GM12878 (cell line): ENCODE data around the gene SCN8A. TPM values are rescaled to one million over a fixed set of nuclear protein-coding genes. Genes with fewer than 3 reads are reported as not detected.

ENCODE experiments used
- ATAC-seq: fragments of 200-7000 bp; cut with Tn5 transposase; 3 replicates; pipeline ENCODE4 v1.9.1; 2020; ENCODE audit warnings: mild to moderate bottlenecking, moderate library complexity
- BruUV-seq: library from RNA; stranded (reverse); fragments of 400-500 nt; replicated peaks from 2 replicates; lab custom pipeline; 2021; lab: Mats Ljungman, UMichigan
- CTCF ChIA-PET: fragments of 300-600 bp; sonication (Branson Sonifier 250); formaldehyde crosslinking; extraction: SDS; loops from one replicate; lab custom pipeline; 2021; ENCODE audit warnings: inconsistent platforms; lab: Yijun Ruan, JAX
- POLR2A ChIA-PET: fragments of 350-600 bp; formaldehyde crosslinking; extraction: SDS; loops from one replicate; lab custom pipeline; 2021; ENCODE audit warnings: inconsistent platforms; lab: Charles Lee
- RAD21 ChIA-PET: fragments of 300-600 bp; sonication (Branson Sonifier 250); formaldehyde crosslinking; loops from one replicate; lab custom pipeline; 2023; ENCODE audit warnings: antibody characterized with exemption; ENCODE audit not compliant: unreplicated experiment; lab: Charles Lee
- SMC1A ChIA-PET: fragments of 300-600 bp; sonication (Branson Sonifier 250); formaldehyde crosslinking; loops from one replicate; lab custom pipeline; 2023; ENCODE audit not compliant: unreplicated experiment, uncharacterized antibody; lab: Charles Lee
- DNase-seq: peaks from one replicate; pipeline ENCODE4 v3.0.0-alpha.2; 2011; ENCODE audit warnings: low read depth, low spot score
- FAIRE-seq: peaks from 3 replicates; lab custom pipeline; 2011; peaks lifted over from hg19 to GRCh38; lab: Jason Lieb, UNC
- H2AFZ ChIP-seq: 2 replicates; pipeline ENCODE4 v1.6.0; 2011; ENCODE audit warnings: low read depth, low read length, control low read depth; ENCODE audit not compliant: control insufficient read depth
- H3K27ac ChIP-seq: 2 replicates; pipeline ENCODE4 v1.5.1; 2011; ENCODE audit warnings: control low read depth; ENCODE audit not compliant: control insufficient read depth, insufficient read depth
- H3K27me3 ChIP-seq, 2 experiments: replicated peaks in 1 of 2; 2 replicates each; pipeline versions ENCODE4 v1.6.0 to v1.6.1; 2011; ENCODE audit warnings: low read length in 1 of 2; ENCODE audit not compliant: control insufficient read depth in 2 of 2, insufficient read depth in 2 of 2
- H3K36me3 ChIP-seq, 2 experiments: 2 replicates each; pipeline ENCODE4 v1.5.1; 2011; ENCODE audit warnings: low read length in 1 of 2; ENCODE audit not compliant: control insufficient read depth in 2 of 2, insufficient read depth in 2 of 2
- H3K4me1 ChIP-seq: 2 replicates; pipeline ENCODE4 v1.6.1; 2011; ENCODE audit warnings: mild to moderate bottlenecking, low read length, moderate library complexity, mixed read lengths; ENCODE audit not compliant: control insufficient read depth, insufficient read depth
- H3K4me2 ChIP-seq: 2 replicates; pipeline ENCODE4 v1.6.0; 2011; ENCODE audit warnings: control low read depth; ENCODE audit not compliant: control insufficient read depth, insufficient read depth
- H3K4me3 ChIP-seq: fragments of 200-600 bp; sonication (generic); 2 replicates; pipeline ENCODE4 v1.5.1; 2016
- H3K79me2 ChIP-seq: 2 replicates; pipeline ENCODE4 v1.6.0; 2011; ENCODE audit warnings: low read length; ENCODE audit not compliant: control insufficient read depth, insufficient read depth
- H3K9ac ChIP-seq: 2 replicates; pipeline ENCODE4 v1.8.0; 2011; ENCODE audit warnings: low read length, control low read depth, mixed read lengths; ENCODE audit not compliant: control insufficient read depth, insufficient read depth
- H3K9me3 ChIP-seq: replicated peaks from 3 replicates; pipeline ENCODE4 v1.5.1; 2011; ENCODE audit warnings: mild to moderate bottlenecking, low read length; ENCODE audit not compliant: control insufficient read depth, insufficient read depth
- H4K20me1 ChIP-seq: 2 replicates; pipeline ENCODE4 v1.6.0; 2011; ENCODE audit not compliant: control insufficient read depth, insufficient read depth
- BACH1 ChIP-seq: fragments of 450-650 bp; IDR thresholded peaks from 2 replicates; pipeline ENCODE4 v1.6.1; 2017; ENCODE audit warnings: mild to moderate bottlenecking, borderline replicate concordance
- BHLHE40 ChIP-seq, 2 experiments: fragments of 450-650 bp in 1 of 2; IDR thresholded peaks; 2 replicates each; pipeline ENCODE4 v1.6.1; 2011 to 2017; ENCODE audit warnings: low read depth in 2 of 2, borderline replicate concordance in 1 of 2, improper control_type of control experiment in 1 of 2, low read length in 1 of 2, mild to moderate bottlenecking in 1 of 2
- CHD2 ChIP-seq: IDR thresholded peaks from 2 replicates; pipeline ENCODE4 v1.6.1; 2011; ENCODE audit warnings: low read depth, low read length, improper control_type of control experiment, borderline replicate concordance
- HDAC2 ChIP-seq: fragments of 200-600 bp; sonication (generic); IDR thresholded peaks from 2 replicates; pipeline ENCODE4 v1.6.1; 2017
- MAX ChIP-seq: IDR thresholded peaks from 2 replicates; pipeline ENCODE4 v1.6.1; 2012; ENCODE audit warnings: low read depth, low read length, improper control_type of control experiment
- MTA2 ChIP-seq: fragments of 450-650 bp; IDR thresholded peaks from 2 replicates; pipeline ENCODE4 v1.6.1; 2016; ENCODE audit warnings: low read depth, mild to moderate bottlenecking, moderate library complexity
- NFXL1 ChIP-seq: fragments of 450-650 bp; IDR thresholded peaks from 2 replicates; pipeline ENCODE4 v1.6.1; 2017; ENCODE audit warnings: antibody characterized with exemption, mild to moderate bottlenecking, borderline replicate concordance
- RFX5 ChIP-seq: IDR thresholded peaks from 2 replicates; pipeline ENCODE4 v1.6.1; 2011; ENCODE audit warnings: low read depth, low read length, improper control_type of control experiment
- RUNX3 ChIP-seq: IDR thresholded peaks from 2 replicates; pipeline ENCODE4 v1.6.1; 2012; ENCODE audit warnings: low read length, inconsistent platforms
- SIN3A ChIP-seq: IDR thresholded peaks from 2 replicates; pipeline ENCODE4 v1.6.1; 2012; ENCODE audit warnings: low read depth, low read length, improper control_type of control experiment
- TCF12 ChIP-seq: IDR thresholded peaks from 2 replicates; pipeline ENCODE4 v1.6.1; 2011; ENCODE audit warnings: low read depth, mild to moderate bottlenecking, low read length
- ZNF207 ChIP-seq: fragments of 450-650 bp; IDR thresholded peaks from 2 replicates; pipeline ENCODE4 v1.6.1; 2014; ENCODE audit warnings: antibody characterized with exemption, mild to moderate bottlenecking, borderline replicate concordance
- WGBS: methylation state at CpG from one replicate; pipeline ENCODE4 v1.1.6; 2016; ENCODE audit warnings: low lambda C conversion rate; ENCODE audit not compliant: insufficient replicate concordance, insufficient coverage; ENCODE audit errors: missing lambda C conversion rate; 5-methylcytosine and 5-hydroxymethylcytosine counted together
- in situ Hi-C: fragments of 300-500 bp; cut with MboI; formaldehyde crosslinking; loops from 9 replicates; pipeline ENCODE4 v1.14.3; 2018; ENCODE audit warnings: mixed read lengths
- intact Hi-C: fragments of 100-400 bp; cut with micrococcal nuclease; formaldehyde crosslinking; loops from one replicate; pipeline ENCODE4 v1.14.2; 2022; ENCODE audit not compliant: unreplicated experiment
- polyA plus RNA-seq, 11 experiments: library from polyadenylated mRNA; depleted of rRNA in 4 of 11; unstranded in 6 of 11; stranded (reverse) in 5 of 11; fragments of >200 nt; fragmentation: Nextera tagmentation in 4 of 11; fragmentation: Illumina TruSeq in 1 of 11; extraction: Ambion mirVana in 4 of 11; extraction: Trizol in 1 of 11; gene quantifications; 1 replicate in 1 of 11; 2 replicates in 10 of 11; pipeline versions ENCODE4 v1.2.1 to v1.2.3, GENCODE V29; 2011 to 2016; ENCODE audit warnings: inconsistent platforms in 2 of 11, missing spikeins in 2 of 11, low read depth in 1 of 11
- total RNA-seq, 4 experiments: library from RNA; depleted of rRNA in 3 of 4; stranded (reverse); fragments of >200 nt in 3 of 4; fragmentation: Illumina TruSeq in 1 of 4; extraction: Trizol in 1 of 4; gene quantifications; 2 replicates each; pipeline versions ENCODE4 v1.2.1 to v1.2.3, GENCODE V29; 2013 to 2021

Gene SCN8A
- total and polyA plus RNA-seq, 10 of the 15 experiments (the other 5 are each of a cell fraction or from before 2014, with no cell fraction given): 0.02 to 0.23 (median 0.06) TPM; not detected in 2

DNA sequence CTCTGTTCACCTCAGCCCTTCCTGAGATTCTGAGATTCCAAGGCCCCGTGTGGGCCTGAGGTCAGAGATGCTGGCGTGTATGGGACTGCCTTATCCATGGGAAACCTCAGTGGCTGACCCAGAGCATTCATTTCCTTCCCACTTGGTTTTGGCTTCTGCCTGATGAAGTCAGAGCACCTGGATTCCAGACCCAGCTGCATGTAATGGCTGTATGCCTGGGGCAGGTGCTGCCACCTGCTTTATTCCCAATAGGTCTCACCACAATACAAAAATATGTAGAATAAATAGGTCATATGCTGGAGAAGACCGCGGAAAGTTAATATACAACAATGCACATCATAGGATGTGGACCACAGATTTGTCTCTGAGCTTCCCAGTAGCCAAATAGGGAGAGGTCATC, 231.9 kb downstream of the SCN8A start:
- ChIA-PET SMC1A (no interaction called here), CTCF (interaction anchor here (1.3 to 1.4 kb wide), 2 partner anchors 202 to 404 kb away, joined by 3 to 4 read pairs; no protein-coding TSS in a partner anchor), RAD21 (no interaction called here)
- TF ChIP-seq TCF12 (no peak), NFXL1 (no peak), BHLHE40 (IDR thresholded peaks at IDR 0.05; ENCODE audit: borderline replicate concordance in 1 of 2, low read depth in 2 of 2, low read length in 1 of 2) (no peak), HDAC2 (no peak), RFX5 (no peak), BACH1 (no peak), ZNF207 (no peak), CHD2 (no peak), MAX (no peak), RUNX3 (no peak), SIN3A (no peak), MTA2 (no peak)
- TF ChIP-seq, all 136 proteins: peak for 0
- Histone ChIP-seq H2AFZ (no peak overlapping the region), H3K79me2 (no peaks in the 10 kb centered on the region), H3K4me1 (no peaks in the 10 kb centered on the region), H3K9ac (no peak overlapping the region), H3K27ac (no peak overlapping the region), H3K4me2 (no peak overlapping the region), H3K27me3 (peaks cover 4 to 11% of the 10 kb centered on the region in 2 experiments; a peak in 3 of 4 replicates), H4K20me1 (no peaks in the 10 kb centered on the region; the same call in 1 of the 2 replicates), H3K4me3 (no peak overlapping the region), H3K9me3 (no peaks in the 10 kb centered on the region), H3K36me3 (no peaks in the 10 kb centered on the region)
- no peak for DNase-seq
- no peak for ATAC-seq
- in situ Hi-C loops (no loop called here), intact Hi-C loops (no loop called here)
- FAIRE-seq: no peak
- no TSS peak for BruUV-seq
- POLR2A ChIA-PET: no interaction called here
- 49% methylated on average over 4 of the region's 4 CpGs for WGBS
